ENCODE measurements around the gene SRPX. TPM values are rescaled to one million over a fixed set of nuclear protein-coding genes. Genes with fewer than 3 reads are reported as not detected.

The SRPX gene, protein sequence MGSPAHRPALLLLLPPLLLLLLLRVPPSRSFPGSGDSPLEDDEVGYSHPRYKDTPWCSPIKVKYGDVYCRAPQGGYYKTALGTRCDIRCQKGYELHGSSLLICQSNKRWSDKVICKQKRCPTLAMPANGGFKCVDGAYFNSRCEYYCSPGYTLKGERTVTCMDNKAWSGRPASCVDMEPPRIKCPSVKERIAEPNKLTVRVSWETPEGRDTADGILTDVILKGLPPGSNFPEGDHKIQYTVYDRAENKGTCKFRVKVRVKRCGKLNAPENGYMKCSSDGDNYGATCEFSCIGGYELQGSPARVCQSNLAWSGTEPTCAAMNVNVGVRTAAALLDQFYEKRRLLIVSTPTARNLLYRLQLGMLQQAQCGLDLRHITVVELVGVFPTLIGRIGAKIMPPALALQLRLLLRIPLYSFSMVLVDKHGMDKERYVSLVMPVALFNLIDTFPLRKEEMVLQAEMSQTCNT
- total RNA-seq = 100 to 1,000 TPM in 1 of 4 donors, 10 to 100 TPM in 3; 26.6 to 117 (median 84.0) TPM

DNA sequence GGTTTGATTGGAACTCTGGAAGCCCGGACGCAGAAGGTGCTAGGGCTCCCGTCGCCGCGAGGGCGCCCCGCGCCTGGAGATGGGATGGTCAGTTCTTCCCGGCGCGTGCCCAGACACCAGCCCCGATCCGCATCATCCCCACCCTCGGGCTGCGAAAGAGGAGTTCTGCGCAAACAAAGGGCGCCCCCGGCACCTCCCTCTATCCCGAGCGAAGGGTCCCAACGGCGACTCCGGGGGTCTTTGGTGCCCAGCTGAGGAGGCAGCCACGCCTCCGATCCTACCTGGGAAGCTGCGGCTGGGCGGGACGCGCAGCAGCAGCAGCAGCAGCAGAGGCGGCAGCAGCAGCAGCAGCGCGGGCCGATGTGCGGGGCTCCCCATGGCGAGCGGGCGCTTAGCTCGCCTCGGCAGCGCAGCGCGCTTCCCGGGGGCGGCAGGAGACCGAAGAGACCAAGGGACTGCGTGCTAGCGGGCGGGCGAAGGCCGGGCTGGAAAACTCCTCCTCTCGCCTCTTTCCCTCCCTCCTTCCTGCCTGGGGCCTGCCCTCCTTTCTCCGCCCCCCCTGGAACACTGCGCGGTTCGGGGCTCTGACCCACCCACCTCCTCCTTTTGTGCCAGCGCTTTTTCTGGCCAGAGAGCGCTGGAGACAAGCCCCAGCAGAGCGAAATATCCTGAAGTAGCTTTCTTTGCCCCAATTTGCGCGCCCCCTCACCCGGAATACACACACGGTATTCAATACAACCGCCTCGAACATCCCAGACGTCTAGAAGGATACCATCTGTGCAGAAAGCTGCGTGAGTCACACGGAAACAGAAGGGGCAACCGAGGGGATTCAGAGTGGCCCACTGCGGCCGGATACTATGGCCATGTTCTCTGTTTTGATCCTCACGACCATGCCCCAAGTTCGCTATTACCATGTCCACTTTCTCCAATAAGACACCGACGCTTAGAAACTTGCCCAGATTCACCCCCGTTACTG, at the start of gene SRPX:
Gene SRPX (minus strand): TSS at position 457 of the 976 bp plus-strand sequence. CDS start 79 bp downstream, at position 378.
- no peak for TF ChIP-seq POLR2A (IDR thresholded peaks at IDR 0.05)
- TF ChIP-seq, protein P1, sequence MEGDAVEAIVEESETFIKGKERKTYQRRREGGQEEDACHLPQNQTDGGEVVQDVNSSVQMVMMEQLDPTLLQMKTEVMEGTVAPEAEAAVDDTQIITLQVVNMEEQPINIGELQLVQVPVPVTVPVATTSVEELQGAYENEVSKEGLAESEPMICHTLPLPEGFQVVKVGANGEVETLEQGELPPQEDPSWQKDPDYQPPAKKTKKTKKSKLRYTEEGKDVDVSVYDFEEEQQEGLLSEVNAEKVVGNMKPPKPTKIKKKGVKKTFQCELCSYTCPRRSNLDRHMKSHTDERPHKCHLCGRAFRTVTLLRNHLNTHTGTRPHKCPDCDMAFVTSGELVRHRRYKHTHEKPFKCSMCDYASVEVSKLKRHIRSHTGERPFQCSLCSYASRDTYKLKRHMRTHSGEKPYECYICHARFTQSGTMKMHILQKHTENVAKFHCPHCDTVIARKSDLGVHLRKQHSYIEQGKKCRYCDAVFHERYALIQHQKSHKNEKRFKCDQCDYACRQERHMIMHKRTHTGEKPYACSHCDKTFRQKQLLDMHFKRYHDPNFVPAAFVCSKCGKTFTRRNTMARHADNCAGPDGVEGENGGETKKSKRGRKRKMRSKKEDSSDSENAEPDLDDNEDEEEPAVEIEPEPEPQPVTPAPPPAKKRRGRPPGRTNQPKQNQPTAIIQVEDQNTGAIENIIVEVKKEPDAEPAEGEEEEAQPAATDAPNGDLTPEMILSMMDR (IDR thresholded peaks at IDR 0.05) = no peak
- TF ChIP-seq POLR2AphosphoS5 (IDR thresholded peaks at IDR 0.05) = no peak
- TF ChIP-seq EP300 (IDR thresholded peaks at IDR 0.05) = no peak

DNA sequence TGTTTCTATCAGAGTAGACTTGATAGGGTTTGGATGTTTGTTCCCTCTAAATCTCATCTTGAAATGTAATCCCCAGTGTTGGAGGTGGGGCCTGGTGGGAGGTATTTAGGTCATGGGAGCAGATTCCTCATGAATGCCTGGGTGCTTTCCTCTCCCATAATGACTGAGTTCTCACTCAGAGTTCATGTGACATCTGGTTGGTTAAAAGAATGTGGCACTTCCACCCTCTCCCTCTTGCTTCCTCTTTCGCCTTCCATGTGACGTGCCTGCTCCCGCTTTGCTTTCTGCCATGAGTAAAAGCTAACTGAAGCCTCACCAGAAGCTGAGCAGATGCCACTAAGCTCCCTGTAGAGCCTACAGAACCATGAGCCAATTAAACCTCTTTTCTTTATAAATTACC, 47.3 kb upstream of the SRPX start:
- WGBS, 2 donors (ENCODE audit: low coverage in 1 of 2) = 56% methylated on average over 2 of the region's 3 CpGs; no CpG with 5 or more reads in 1 of the 2 donors
- Histone ChIP-seq H3K9me3 (no peaks in the 10 kb centered on the region), H3K27ac (no peak overlapping the region), H3K36me3 (no peaks in the 10 kb centered on the region), H3K4me1 (no peaks in the 10 kb centered on the region), H3K27me3 (no peaks in the 10 kb centered on the region), H3K4me3 (no peak overlapping the region)
- ATAC-seq = no peak
- TF ChIP-seq POLR2A (IDR thresholded peaks at IDR 0.05) (no peak), EP300 (IDR thresholded peaks at IDR 0.05) (no peak), POLR2AphosphoS5 (IDR thresholded peaks at IDR 0.05) (no peak)
- TF ChIP-seq, protein P1 (IDR thresholded peaks at IDR 0.05) = no peak

More for the DNA sequence above, at the start of gene SRPX:
- Histone ChIP-seq H3K4me3 (peak within 1 kb of the TSS; percentile 54 to 60), H3K27ac (peak within 1 kb of the TSS in 3 of 4 donors; percentile 24 to 62 (median 53)), H3K9me3 (no peaks in the 10 kb centered on the region), H3K36me3 (no peaks in the 10 kb centered on the region), H3K4me1 (peaks cover 0 to 13% (median 0%) of the 10 kb centered on the region in 3 donors), H3K27me3 (no peaks in the 10 kb centered on the region)
- WGBS, 2 donors (ENCODE audit: low coverage in 1 of 2) = 0 to 62% methylated on average over 2 to 4 of the region's 76 CpGs
- peak; percentile 70 for ATAC-seq

DNA sequence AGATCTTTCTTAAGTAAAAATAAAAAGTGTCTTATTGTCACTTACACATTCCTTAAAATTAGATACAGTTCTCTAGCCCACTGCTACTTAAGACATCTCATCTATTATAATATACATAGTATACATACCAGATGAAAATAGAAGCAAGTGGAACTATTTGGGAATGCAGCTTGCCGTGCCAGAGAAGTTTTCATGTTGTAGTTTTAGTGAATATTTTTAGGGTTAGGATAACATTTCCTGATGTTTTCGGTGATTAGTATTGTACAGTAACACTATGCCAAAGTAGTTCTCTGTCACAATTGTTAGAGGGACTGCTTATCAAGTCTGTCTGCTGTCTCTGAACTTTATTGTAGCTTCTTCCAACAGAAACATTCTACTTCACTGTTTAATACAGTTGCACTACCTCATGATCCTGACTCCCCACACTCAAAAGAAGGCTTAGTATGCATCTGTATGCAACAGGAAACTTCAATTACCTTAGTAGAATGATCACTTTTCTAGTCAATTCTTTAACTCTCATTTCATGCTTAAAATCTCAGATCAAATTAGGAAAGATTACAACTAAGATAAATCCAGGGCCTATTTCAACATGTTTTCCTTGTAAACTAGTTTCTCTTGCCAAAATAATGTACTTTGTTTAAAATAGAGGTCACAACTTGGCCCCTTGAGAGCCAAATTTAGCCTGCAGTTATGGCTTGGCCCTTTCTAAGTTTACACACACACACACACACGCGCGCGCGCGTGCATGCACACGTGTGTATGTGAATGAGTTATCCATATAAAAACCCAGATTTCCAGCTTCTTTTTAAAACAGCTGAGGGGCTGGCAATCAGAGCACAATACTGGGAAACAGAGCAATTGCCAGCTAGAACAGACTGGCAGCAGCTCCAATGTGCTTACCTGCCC, 42.3 kb upstream of the SRPX start:
- WGBS, 2 donors (ENCODE audit: low coverage in 1 of 2) = 55 to 74% methylated on average over 2 to 9 of the region's 9 CpGs
- Histone ChIP-seq H3K36me3 (no peaks in the 10 kb centered on the region), H3K9me3 (no peaks in the 10 kb centered on the region), H3K4me1 (no peaks in the 10 kb centered on the region), H3K27me3 (no peaks in the 10 kb centered on the region), H3K4me3 (no peak overlapping the region), H3K27ac (no peak overlapping the region)
- TF ChIP-seq POLR2AphosphoS5 (IDR thresholded peaks at IDR 0.05) (no peak), POLR2A (IDR thresholded peaks at IDR 0.05) (no peak), EP300 (IDR thresholded peaks at IDR 0.05) (no peak)
- TF ChIP-seq, protein P1 (IDR thresholded peaks at IDR 0.05) = no peak
- no peak for ATAC-seq

DNA sequence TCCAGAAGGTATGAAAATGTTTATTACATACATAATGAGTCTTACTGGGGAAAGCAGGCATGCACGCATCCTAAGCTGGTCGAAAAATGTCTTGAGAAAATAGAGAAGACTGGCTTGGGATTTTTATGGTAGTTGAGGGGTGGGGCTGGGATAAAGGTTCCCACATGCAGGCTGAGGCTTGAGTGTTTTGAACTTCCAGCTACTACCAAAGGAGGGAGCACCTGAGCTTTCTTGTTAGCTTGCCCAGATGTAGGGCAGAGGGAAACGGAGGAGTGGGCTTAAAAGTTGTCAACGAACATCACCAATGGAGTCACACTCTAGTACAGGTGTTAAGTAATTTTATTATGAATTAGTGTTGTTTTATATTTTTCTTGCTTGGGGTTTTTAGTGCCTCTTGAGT, 39.6 kb upstream of the SRPX start:
- TF ChIP-seq EP300 (IDR thresholded peaks at IDR 0.05) (no peak), POLR2AphosphoS5 (IDR thresholded peaks at IDR 0.05) (no peak), POLR2A (IDR thresholded peaks at IDR 0.05) (no peak)
- TF ChIP-seq, protein P1 (IDR thresholded peaks at IDR 0.05) = no peak
- 31 to 58% methylated on average over 4 of the region's 4 CpGs for WGBS, 2 donors (ENCODE audit: low coverage in 1 of 2)
- Histone ChIP-seq H3K36me3 (no peaks in the 10 kb centered on the region), H3K4me1 (no peaks in the 10 kb centered on the region), H3K27me3 (no peaks in the 10 kb centered on the region), H3K4me3 (no peak overlapping the region), H3K9me3 (no peaks in the 10 kb centered on the region), H3K27ac (no peak overlapping the region)
- ATAC-seq = no peak
